K562 (cell line): ENCODE data around the gene MYO1D. TPM values are rescaled to one million over a fixed set of nuclear protein-coding genes. Genes with fewer than 3 reads are reported as not detected.

Experiments used
- FOXA1 ChIP-seq: fragments of 450-650 bp; IDR thresholded peaks from 2 replicates; pipeline ENCODE4 v1.6.1; 2016; ENCODE audit warnings: mild to moderate bottlenecking, borderline replicate concordance
- FUS ChIP-seq: fragments of 200-400 bp; formaldehyde crosslinking; optimal IDR thresholded peaks from 2 replicates; pipeline ENCODE3; 2017; ENCODE audit warnings: low read depth, low read length
- PHF8 ChIP-seq: fragments of 200-600 bp; sonication (generic); IDR thresholded peaks from 2 replicates; pipeline ENCODE4 v1.6.1; 2012; ENCODE audit warnings: mixed run types, mild to moderate bottlenecking, inconsistent platforms, low read length, moderate library complexity, borderline replicate concordance
- STAT6 ChIP-seq: sonication (generic); formaldehyde crosslinking; IDR thresholded peaks from 2 replicates; pipeline ENCODE4 v1.8.1; 2023; ENCODE audit warnings: mild to moderate bottlenecking, missing genetic modification reagents
- polyA plus RNA-seq, 8 experiments: library from polyadenylated mRNA; depleted of rRNA in 4 of 8; stranded (reverse) in 5 of 8; unstranded in 3 of 8; fragments of >200 nt; fragmentation: Nextera tagmentation in 2 of 8; fragmentation: Illumina TruSeq in 1 of 8; extraction: Ambion mirVana in 2 of 8; extraction: Trizol in 1 of 8; gene quantifications; 2 replicates each; pipeline versions ENCODE4 v1.2.1 to v1.2.3, GENCODE V29; 2011 to 2014; ENCODE audit warnings: inconsistent platforms in 1 of 8, missing spikeins in 1 of 8
- total RNA-seq, 7 experiments: library from RNA; depleted of rRNA in 6 of 7; stranded (reverse); fragments of >200 nt in 6 of 7; fragmentation: Illumina TruSeq in 2 of 7; extraction: Trizol in 2 of 7; gene quantifications; 2 replicates each; pipeline versions ENCODE4 v1.2.1 to v1.2.3, GENCODE V29; 2011 to 2021; ENCODE audit warnings: low replicate concordance in 1 of 7
- TF ChIP-seq, protein P1 (sequence below): fragments of 450-650 bp; formaldehyde crosslinking; IDR thresholded peaks from 2 replicates; pipeline ENCODE4 v1.4.0; 2022; ENCODE audit warnings: mild to moderate bottlenecking, moderate library complexity

Gene MYO1D
- total and polyA plus RNA-seq, 9 of the 15 experiments (the other 6 are each of a cell fraction or from before 2014, with no cell fraction given) = 2.1 to 71.2 (median 45.4) TPM

DNA sequence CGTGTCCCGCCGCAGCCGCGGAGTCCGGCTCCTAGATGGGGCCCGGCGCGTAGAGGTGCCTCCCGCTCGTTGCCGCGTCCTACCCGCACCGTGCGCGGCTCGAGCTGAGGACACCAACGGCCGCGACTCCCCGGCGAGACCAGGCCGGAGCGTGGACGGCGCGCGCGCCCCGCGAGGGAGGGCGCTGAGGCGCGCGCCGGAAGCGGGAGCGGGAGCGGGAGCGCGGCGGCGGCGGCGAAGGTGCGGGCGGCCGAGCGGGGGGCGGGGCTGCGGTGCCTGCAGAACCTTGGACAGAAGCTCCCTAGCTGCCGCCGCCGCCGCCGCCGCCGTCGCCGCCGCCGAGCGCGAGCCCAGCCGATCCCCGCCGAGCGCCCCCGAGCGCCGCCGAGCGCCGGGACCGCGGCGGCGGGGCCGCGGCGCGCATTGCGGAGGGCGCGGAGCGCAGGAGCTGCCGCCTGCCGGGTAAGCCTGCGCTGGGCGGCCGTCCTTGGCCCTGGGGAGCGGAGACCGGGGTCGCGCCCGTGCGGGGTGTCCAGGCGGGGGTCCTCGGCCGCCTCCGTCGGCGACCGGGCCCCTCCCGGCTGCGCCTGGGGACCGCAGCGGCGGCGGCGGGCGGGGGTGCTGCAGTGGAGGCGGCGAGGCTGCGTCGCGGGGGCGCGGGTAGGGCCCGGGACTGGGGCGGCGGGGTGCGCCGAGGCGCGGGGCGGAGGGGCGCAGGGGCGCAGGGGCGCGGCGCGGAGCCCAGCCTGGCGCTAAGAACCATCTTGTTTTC lies 390.0 kb downstream of the MYO1D start, which contains the start of gene CDK5R1 (continued):
- TF ChIP-seq, protein P1, sequence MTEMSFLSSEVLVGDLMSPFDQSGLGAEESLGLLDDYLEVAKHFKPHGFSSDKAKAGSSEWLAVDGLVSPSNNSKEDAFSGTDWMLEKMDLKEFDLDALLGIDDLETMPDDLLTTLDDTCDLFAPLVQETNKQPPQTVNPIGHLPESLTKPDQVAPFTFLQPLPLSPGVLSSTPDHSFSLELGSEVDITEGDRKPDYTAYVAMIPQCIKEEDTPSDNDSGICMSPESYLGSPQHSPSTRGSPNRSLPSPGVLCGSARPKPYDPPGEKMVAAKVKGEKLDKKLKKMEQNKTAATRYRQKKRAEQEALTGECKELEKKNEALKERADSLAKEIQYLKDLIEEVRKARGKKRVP (CRISPR knock-in tag) = no peak
- TF ChIP-seq FUS (no peak), STAT6 (CRISPR knock-in tag) (no peak), PHF8 (peak; percentile 60; the same call in 1 of the 2 replicates), FOXA1 (no peak)
